Type B pancreatic cell (in vitro differentiated cells): Measurements from ENCODE around the gene ZSWIM8. TPM values are rescaled to one million over a fixed set of nuclear protein-coding genes. Genes with fewer than 3 reads are reported as not detected.
"Not testable (repeated sequence)": the region's sequence is repeated elsewhere in the genome, so short reads cannot be mapped to it uniquely, and the experiment has no call there.

Source experiments
- DNase-seq: peaks from one replicate; pipeline ENCODE4 v3.0.0; 2021; ENCODE audit warnings: mixed read lengths; ENCODE audit not compliant: unreplicated experiment; ENCODE audit errors: extremely low spot score
- H3K27ac Mint-ChIP-seq: 2 replicates; pipeline ENCODE4 v1.8.0; 2021; ENCODE audit warnings: mild to moderate bottlenecking, mixed read lengths
- H3K27me3 Mint-ChIP-seq: 2 replicates; pipeline ENCODE4 v1.8.0; 2021; ENCODE audit warnings: mixed read lengths
- H3K36me3 Mint-ChIP-seq: 2 replicates; pipeline ENCODE4 v1.8.0; 2021; ENCODE audit warnings: mixed read lengths
- H3K4me1 Mint-ChIP-seq: one replicate; pipeline ENCODE4 v1.8.0; 2021; ENCODE audit warnings: mixed read lengths; ENCODE audit not compliant: unreplicated experiment
- H3K4me3 Mint-ChIP-seq: 2 replicates; pipeline ENCODE4 v1.8.0; 2021; ENCODE audit warnings: mild to moderate bottlenecking, mixed read lengths
- H3K9me3 Mint-ChIP-seq: 2 replicates; pipeline ENCODE4 v1.8.0; 2021; ENCODE audit warnings: mixed read lengths
- CTCF ChIP-seq: fragments of 200-600 bp; sonication (generic); conservative IDR thresholded peaks from 2 replicates; pipeline ENCODE4 v1.5.0; 2021; ENCODE audit warnings: antibody characterized with exemption, mild to moderate bottlenecking
- total RNA-seq: library from RNA; stranded (reverse); gene quantifications from 2 replicates; pipeline ENCODE4 v1.2.1, GENCODE V29; 2021; ENCODE audit warnings: low replicate concordance

Gene ZSWIM8
- total RNA-seq, 1 donor from 2014 or later: 139 TPM

GRCh38 chr10:73823391-73823790, 38.0 kb downstream of the ZSWIM8 start:
- no peak for DNase-seq
- H3K4me3 Mint-ChIP-seq: no peak overlapping the region
- H3K36me3 Mint-ChIP-seq: peaks cover 4% of the 10 kb centered on the region
- no peaks in the 10 kb centered on the region for H3K27me3 Mint-ChIP-seq
- H3K9me3 Mint-ChIP-seq: no peaks in the 10 kb centered on the region
- peaks cover 10% of the 10 kb centered on the region for H3K4me1 Mint-ChIP-seq
- no peak for TF ChIP-seq CTCF
- H3K27ac Mint-ChIP-seq: no peak overlapping the region

- Mint-ChIP-seq H3K27me3 (no peaks in the 10 kb centered on the region), H3K27ac (no peak overlapping the region)
- no peak for TF ChIP-seq CTCF
These were observed 38.8 kb downstream of the ZSWIM8 start for GRCh38 chr10:73824146-73824725.

GRCh38 chr10:73827346-73828089, 42.1 kb downstream of the ZSWIM8 start:
- H3K27me3 Mint-ChIP-seq: no peaks in the 10 kb centered on the region

More at GRCh38 chr10:73824146-73824725, 38.8 kb downstream of the ZSWIM8 start:
- no peak for DNase-seq
- Mint-ChIP-seq H3K9me3 (no peaks in the 10 kb centered on the region), H3K4me1 (peaks cover 4% of the 10 kb centered on the region), H3K36me3 (peaks cover 4% of the 10 kb centered on the region), H3K4me3 (no peak overlapping the region)

GRCh38 chr10:73828161-73828560, 42.8 kb downstream of the ZSWIM8 start:
- no peak for TF ChIP-seq CTCF

More at GRCh38 chr10:73827346-73828089, 42.1 kb downstream of the ZSWIM8 start:
- no peak for TF ChIP-seq CTCF
- no peak overlapping the region for H3K4me3 Mint-ChIP-seq
- H3K36me3 Mint-ChIP-seq: peaks cover 2% of the 10 kb centered on the region
- no peaks in the 10 kb centered on the region for H3K4me1 Mint-ChIP-seq
- no peak for DNase-seq
- no peak overlapping the region for H3K27ac Mint-ChIP-seq
- no peaks in the 10 kb centered on the region for H3K9me3 Mint-ChIP-seq

GRCh38 chr10:73829090-73829489, 43.7 kb downstream of the ZSWIM8 start:
- DNase-seq, H3K9me3 Mint-ChIP-seq, H3K27ac Mint-ChIP-seq, H3K27me3 Mint-ChIP-seq, H3K4me3 Mint-ChIP-seq, H3K36me3 Mint-ChIP-seq, H3K4me1 Mint-ChIP-seq: not testable (repeated sequence)

More at GRCh38 chr10:73828161-73828560, 42.8 kb downstream of the ZSWIM8 start:
- no peaks in the 10 kb centered on the region for H3K4me1 Mint-ChIP-seq
- no peak for DNase-seq
- no peaks in the 10 kb centered on the region for H3K27me3 Mint-ChIP-seq
- no peak overlapping the region for H3K27ac Mint-ChIP-seq
- no peaks in the 10 kb centered on the region for H3K36me3 Mint-ChIP-seq
- H3K4me3 Mint-ChIP-seq: no peak overlapping the region
- H3K9me3 Mint-ChIP-seq: no peaks in the 10 kb centered on the region

GRCh38 chr10:73836427-73836980, 51.1 kb downstream of the ZSWIM8 start:
- Mint-ChIP-seq H3K27me3 (no peaks in the 10 kb centered on the region), H3K9me3 (no peaks in the 10 kb centered on the region), H3K27ac (no peak overlapping the region), H3K4me3 (no peak overlapping the region), H3K36me3 (peaks cover 9% of the 10 kb centered on the region), H3K4me1 (no peaks in the 10 kb centered on the region)
- no peak for TF ChIP-seq CTCF
- no peak for DNase-seq
